ENCODE results near the gene TNFRSF9.
"Not testable (repeated sequence)": the region's sequence is repeated elsewhere in the genome, so short reads cannot be mapped to it uniquely, and the experiment has no call there.

- TF ChIP-seq CTCF (IDR thresholded peaks at IDR 0.05 in 4 of 5, conservative IDR thresholded peaks at IDR 0.05 in 1 of 5); POLR2A (IDR thresholded peaks at IDR 0.05): not testable (repeated sequence)
Measured at GRCh38 chr1:7963378-7963730, 22.7 kb upstream of the TNFRSF9 start.
